ENCODE measurements around the gene HIPK4. TPM values are rescaled to one million over a fixed set of nuclear protein-coding genes. Genes with fewer than 3 reads are reported as not detected.

The HIPK4 gene
- total and polyA plus RNA-seq, 9 of the 15 experiments (the other 6 are each of a cell fraction or from before 2014, with no cell fraction given) = 0.06 to 0.09 TPM; not detected in 7

GRCh38 chr19:40425450-40426287, 35.7 kb upstream of the HIPK4 start, which contains the start of gene SERTAD1 (continued):
- TF ChIP-seq, protein P1, sequence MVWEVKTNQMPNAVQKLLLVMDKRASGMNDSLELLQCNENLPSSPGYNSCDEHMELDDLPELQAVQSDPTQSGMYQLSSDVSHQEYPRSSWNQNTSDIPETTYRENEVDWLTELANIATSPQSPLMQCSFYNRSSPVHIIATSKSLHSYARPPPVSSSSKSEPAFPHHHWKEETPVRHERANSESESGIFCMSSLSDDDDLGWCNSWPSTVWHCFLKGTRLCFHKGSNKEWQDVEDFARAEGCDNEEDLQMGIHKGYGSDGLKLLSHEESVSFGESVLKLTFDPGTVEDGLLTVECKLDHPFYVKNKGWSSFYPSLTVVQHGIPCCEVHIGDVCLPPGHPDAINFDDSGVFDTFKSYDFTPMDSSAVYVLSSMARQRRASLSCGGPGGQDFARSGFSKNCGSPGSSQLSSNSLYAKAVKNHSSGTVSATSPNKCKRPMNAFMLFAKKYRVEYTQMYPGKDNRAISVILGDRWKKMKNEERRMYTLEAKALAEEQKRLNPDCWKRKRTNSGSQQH (CRISPR knock-in tag; IDR thresholded peaks at IDR 0.05) = no peak
- TF ChIP-seq CTBP1 (IDR thresholded peaks at IDR 0.05; ENCODE audit: borderline replicate concordance) (peak; percentile 68), ZSCAN32 (CRISPR knock-in tag; IDR thresholded peaks at IDR 0.05) (peak; percentile 9; the same call in 1 of the 2 replicates), TOE1 (IDR thresholded peaks at IDR 0.05; ENCODE audit: borderline replicate concordance) (no peak), TOE1 (CRISPR knock-in tag; IDR thresholded peaks at IDR 0.05; ENCODE audit: borderline replicate concordance, low read depth) (no peak), IRF1 (CRISPR knock-in tag; IDR thresholded peaks at IDR 0.05; ENCODE audit: borderline replicate concordance) (no peak), ATF4 (CRISPR knock-in tag; IDR thresholded peaks at IDR 0.05) (no peak), CBX5 (IDR thresholded peaks at IDR 0.05; ENCODE audit: borderline replicate concordance, low read depth) (no peak), LEF1 (IDR thresholded peaks at IDR 0.05) (0 out of 2 replicates have a peak, but pooled peaks have one; percentile 17), BCL6 (CRISPR knock-in tag; IDR thresholded peaks at IDR 0.05) (no peak), ZNF263 (CRISPR knock-in tag; IDR thresholded peaks at IDR 0.05; ENCODE audit: borderline replicate concordance) (no peak), FUS (optimal IDR thresholded peaks at IDR 0.05; ENCODE audit: low read depth, low read length) (peak; percentile 21), GTF2F1 (IDR thresholded peaks at IDR 0.05; ENCODE audit: low read depth, low read length) (0 out of 2 replicates have a peak, but pooled peaks have one; percentile 59), NCOA4 (IDR thresholded peaks at IDR 0.05; ENCODE audit: partially characterized antibody) (no peak), VEZF1 (CRISPR knock-in tag; IDR thresholded peaks at IDR 0.05) (peak; percentile 91), TBL1XR1 (IDR thresholded peaks at IDR 0.05; ENCODE audit: low read length in 2 of 2) (no peak)
- TF ChIP-seq, protein P2, sequence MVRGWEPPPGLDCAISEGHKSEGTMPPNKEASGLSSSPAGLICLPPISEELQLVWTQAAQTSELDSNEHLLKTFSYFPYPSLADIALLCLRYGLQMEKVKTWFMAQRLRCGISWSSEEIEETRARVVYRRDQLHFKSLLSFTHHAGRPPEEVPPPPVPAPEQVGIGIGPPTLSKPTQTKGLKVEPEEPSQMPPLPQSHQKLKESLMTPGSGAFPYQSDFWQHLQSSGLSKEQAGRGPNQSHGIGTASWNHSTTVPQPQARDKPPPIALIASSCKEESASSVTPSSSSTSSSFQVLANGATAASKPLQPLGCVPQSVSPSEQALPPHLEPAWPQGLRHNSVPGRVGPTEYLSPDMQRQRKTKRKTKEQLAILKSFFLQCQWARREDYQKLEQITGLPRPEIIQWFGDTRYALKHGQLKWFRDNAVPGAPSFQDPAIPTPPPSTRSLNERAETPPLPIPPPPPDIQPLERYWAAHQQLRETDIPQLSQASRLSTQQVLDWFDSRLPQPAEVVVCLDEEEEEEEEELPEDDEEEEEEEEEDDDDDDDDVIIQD (CRISPR knock-in tag; IDR thresholded peaks at IDR 0.05) = no peak
- TF ChIP-seq, protein P3, sequence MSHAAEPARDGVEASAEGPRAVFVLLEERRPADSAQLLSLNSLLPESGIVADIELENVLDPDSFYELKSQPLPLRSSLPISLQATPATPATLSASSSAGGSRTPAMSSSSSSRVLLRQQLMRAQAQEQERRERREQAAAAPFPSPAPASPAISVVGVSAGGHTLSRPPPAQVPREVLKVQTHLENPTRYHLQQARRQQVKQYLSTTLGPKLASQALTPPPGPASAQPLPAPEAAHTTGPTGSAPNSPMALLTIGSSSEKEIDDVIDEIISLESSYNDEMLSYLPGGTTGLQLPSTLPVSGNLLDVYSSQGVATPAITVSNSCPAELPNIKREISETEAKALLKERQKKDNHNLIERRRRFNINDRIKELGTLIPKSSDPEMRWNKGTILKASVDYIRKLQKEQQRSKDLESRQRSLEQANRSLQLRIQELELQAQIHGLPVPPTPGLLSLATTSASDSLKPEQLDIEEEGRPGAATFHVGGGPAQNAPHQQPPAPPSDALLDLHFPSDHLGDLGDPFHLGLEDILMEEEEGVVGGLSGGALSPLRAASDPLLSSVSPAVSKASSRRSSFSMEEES (CRISPR knock-in tag; IDR thresholded peaks at IDR 0.05) = no peak

Data from K562 (cell line).